ENCODE results near the gene CST7.

Gene CST7

DNA sequence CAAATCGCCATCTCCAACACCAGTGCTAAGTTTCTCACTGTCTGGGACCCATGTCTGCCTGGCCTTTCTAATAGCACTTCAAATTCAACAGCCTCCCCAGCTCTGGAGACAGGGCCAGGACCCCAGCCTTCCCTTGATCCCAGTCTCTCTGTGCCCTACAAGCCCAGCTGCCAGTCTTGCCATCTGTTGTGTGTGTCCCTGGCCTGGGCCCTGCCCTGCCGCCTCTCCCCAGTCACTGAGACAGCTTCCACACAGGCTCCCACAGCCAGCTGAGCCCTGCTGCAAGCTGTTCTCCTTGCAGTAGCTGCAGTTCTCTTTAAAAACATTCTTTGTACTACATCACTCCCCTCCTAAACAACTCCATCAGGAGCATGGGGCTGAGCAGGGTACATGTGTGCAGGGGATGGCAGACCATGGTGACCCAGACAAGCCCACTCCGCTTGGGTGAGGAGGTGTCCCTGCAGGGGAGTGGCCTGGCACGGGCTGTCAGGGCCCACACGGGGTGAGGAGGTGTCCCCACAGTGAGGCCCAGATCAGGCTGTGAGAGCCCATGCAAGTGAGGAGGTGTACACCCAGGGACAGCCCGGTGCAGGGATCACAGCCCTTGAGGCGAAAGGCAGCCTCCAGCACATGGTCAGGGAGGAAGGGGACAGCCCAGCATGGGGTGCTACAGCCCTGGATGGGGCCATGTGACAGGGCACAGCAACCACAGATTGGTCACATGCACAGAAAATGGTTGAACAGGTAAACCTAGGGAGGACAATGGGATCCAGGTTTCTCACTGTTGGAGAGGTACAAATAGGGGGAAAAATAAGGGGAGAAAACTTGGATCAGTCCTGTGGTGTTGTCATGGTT lies 16.2 kb downstream of the CST7 start:
- Mint-ChIP-seq H3K9me3 (no peaks in the 10 kb centered on the region), H3K36me3 (ENCODE audit: insufficient read depth) (peaks cover 85% of the 10 kb centered on the region), H3K27ac (ENCODE audit: low read depth) (peak overlapping the region; percentile 96), H3K27me3 (no peaks in the 10 kb centered on the region), H3K4me1 (peaks cover 76% of the 10 kb centered on the region), H3K4me3 (peak overlapping the region; percentile 74)
- ATAC-seq (replicated peaks; ENCODE audit: extremely low read depth, poor library complexity, severe bottlenecking): no peak
- DNase-seq (ENCODE audit: low spot score in 2 of 2): no peak

DNA sequence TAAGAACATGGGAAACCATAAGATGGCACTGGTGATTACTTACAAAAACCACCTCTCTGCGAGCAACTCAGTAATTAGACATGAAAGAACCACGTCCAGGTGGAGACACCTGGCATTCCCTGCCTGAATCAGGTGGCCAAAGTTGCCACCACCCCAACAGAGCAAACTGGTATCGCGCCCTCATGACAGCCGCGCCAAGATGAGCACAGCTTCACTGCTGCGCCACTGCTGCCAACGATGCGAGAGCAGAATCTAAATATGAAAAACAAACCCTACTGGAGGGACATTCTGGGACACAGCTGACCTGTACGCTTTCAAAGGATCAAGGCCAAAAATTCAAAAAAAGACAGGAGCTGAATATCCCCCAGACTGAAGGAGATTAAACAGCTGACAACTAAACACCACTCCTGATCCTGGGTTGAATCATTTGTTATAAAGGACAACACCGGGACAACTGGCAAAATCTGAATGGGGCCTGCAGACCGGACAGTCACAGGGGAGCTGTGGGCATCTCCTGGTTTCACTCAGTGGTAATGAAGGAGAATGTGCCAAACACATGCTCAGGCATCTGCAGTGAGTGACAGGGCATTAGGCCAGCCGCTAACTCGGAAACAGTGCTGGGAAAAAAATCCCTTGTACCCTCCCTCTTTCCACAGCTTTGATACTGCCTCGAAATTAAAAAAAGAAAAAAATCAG lies 17.4 kb downstream of the CST7 start:
- ATAC-seq (replicated peaks; ENCODE audit: extremely low read depth, poor library complexity, severe bottlenecking): no peak
- peaks cover 71% of the 10 kb centered on the region for H3K4me1 Mint-ChIP-seq

DNA sequence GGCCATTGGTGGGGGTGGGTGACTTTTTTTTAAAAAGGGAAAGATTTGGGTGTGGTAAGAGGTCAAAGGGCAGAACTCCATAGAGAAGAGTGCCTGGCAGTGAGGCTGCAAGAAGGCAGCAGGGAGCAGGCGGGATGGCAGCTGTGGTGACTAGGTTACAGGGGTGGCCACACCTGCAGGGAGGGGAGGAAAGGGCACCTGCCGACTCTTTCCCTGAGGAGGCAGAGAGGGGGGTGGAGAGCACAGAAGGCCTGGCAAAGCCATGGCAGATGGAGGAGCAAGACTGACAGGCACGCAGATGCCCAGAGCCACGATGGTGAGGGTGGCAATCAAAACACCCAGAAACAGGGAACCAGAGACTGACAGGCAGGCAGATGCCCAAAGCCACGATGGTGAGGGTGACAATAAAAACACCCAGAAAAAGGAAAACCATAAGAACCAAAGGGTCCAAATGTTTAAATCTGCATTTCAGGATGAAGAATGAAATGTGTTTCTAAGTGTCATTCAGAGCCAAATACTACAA lies 19.3 kb downstream of the CST7 start:
- H3K4me3 Mint-ChIP-seq: no peak overlapping the region
- peaks cover 55% of the 10 kb centered on the region for H3K4me1 Mint-ChIP-seq
- DNase-seq (ENCODE audit: low spot score in 2 of 2) (no peak), ATAC-seq (replicated peaks; ENCODE audit: extremely low read depth, poor library complexity, severe bottlenecking) (no peak)
- no peaks in the 10 kb centered on the region for H3K27me3 Mint-ChIP-seq
- peak overlapping the region; percentile 96 for H3K27ac Mint-ChIP-seq (ENCODE audit: low read depth)
- no peaks in the 10 kb centered on the region for H3K9me3 Mint-ChIP-seq
- H3K36me3 Mint-ChIP-seq (ENCODE audit: insufficient read depth): peaks cover 71% of the 10 kb centered on the region

More for the DNA sequence above, 17.4 kb downstream of the CST7 start:
- Mint-ChIP-seq H3K27me3 (no peaks in the 10 kb centered on the region), H3K9me3 (no peaks in the 10 kb centered on the region), H3K27ac (ENCODE audit: low read depth) (peak overlapping the region; percentile 96), H3K36me3 (ENCODE audit: insufficient read depth) (peaks cover 81% of the 10 kb centered on the region), H3K4me3 (peak overlapping the region; percentile 74)
- no peak for DNase-seq (ENCODE audit: low spot score in 2 of 2)

DNA sequence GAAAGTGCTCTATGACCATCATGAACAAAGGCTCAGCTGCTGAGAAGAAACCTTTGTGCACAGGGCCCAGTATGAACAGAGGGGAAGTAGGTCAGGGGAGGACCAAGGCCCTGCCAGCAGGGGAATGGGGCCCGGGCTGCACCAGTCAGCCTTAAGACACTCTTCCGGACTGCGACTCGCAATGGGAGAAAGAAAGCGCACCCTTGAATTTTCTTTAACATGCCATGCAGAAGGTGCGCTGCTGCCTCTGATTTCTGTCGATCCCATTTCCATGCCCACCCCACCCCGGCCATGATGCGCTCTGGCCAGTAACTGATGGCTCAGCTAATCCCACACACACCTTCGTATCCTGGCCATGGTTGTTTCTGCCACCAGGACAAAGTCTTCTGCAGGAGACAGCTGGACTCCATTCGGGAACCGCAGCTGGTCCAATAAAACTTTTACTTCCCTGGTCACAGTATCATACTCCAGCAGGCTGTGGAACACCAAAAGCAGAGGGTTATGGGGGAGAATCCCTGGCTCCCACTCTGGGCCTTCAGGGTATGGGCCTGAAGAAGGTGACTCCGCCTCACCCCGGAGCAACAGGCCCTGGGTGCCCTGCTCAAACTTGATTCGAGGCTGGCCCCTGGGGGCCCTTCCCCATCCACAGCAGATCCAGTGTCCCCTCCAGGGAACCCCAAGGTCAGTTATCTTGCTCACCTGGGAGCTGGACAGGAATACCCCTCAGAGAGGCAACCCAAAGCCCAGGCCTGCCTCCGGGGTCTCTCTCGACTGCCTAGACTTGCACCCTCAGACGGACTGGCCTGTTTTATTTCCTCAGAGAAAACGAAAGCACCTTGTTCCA lies 20.3 kb downstream of the CST7 start:
- DNase-seq (ENCODE audit: low spot score in 2 of 2) (no peak), ATAC-seq (replicated peaks; ENCODE audit: extremely low read depth, poor library complexity, severe bottlenecking) (no peak)
- H3K36me3 Mint-ChIP-seq (ENCODE audit: insufficient read depth): peaks cover 67% of the 10 kb centered on the region
- peaks cover 57% of the 10 kb centered on the region for H3K4me1 Mint-ChIP-seq
- no peaks in the 10 kb centered on the region for H3K9me3 Mint-ChIP-seq
- H3K27ac Mint-ChIP-seq (ENCODE audit: low read depth): peak overlapping the region; percentile 90
- H3K27me3 Mint-ChIP-seq: no peaks in the 10 kb centered on the region
- no peak overlapping the region for H3K4me3 Mint-ChIP-seq

DNA sequence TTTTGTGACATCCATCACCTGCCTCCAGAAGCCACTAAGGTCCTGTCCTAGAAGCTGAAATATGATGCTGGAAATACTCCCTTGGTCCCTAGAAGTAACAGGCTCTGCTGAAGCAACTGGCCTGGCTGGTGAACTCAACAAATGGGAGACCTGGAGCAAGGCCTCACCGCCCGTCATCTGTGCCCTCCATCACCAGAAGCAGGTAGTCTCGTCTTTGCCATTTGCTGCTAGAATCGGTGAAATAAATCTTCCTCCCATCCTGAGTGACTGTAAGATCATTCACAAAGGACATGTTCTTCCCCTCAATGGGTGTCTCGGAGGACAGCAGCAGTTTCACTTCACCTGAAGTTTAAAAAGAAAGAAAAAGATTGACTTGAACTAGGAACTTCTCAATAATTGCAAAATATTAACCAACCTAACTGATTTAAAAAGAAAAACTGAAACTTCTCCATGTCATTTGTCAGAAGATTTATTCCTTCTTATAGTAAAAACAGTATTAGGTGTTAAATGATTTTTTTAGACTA lies 21.0 kb downstream of the CST7 start:
- Mint-ChIP-seq H3K27me3 (no peaks in the 10 kb centered on the region), H3K9me3 (no peaks in the 10 kb centered on the region), H3K4me1 (peaks cover 51% of the 10 kb centered on the region), H3K27ac (ENCODE audit: low read depth) (peak overlapping the region; percentile 90), H3K36me3 (ENCODE audit: insufficient read depth) (peaks cover 62% of the 10 kb centered on the region), H3K4me3 (no peak overlapping the region)
- DNase-seq (ENCODE audit: low spot score in 2 of 2) (no peak), ATAC-seq (replicated peaks; ENCODE audit: extremely low read depth, poor library complexity, severe bottlenecking) (no peak)

DNA sequence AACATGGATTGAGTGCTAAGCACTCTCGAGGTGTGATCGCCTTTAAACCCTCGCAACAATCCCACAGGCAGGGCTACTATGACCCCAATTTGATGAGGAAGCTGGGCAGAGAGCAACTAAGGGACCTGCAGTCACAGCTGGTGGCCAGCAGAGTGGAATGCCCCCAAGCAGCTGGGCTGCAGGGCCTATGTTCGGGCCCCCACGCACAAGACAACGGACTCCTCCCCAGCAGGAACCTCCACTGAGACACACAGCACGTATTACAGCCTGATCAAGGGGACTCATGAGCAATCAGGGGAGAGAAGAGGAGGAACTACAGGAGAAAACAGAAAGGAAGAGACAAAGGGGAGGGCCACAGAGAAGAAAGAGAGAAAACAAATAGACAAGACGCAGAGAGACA lies 21.7 kb downstream of the CST7 start:
- H3K4me1 Mint-ChIP-seq: peaks cover 44% of the 10 kb centered on the region
- DNase-seq (ENCODE audit: low spot score in 2 of 2): no peak
- no peaks in the 10 kb centered on the region for H3K9me3 Mint-ChIP-seq
- H3K4me3 Mint-ChIP-seq: no peak overlapping the region
- H3K36me3 Mint-ChIP-seq (ENCODE audit: insufficient read depth): peaks cover 58% of the 10 kb centered on the region
- ATAC-seq (replicated peaks; ENCODE audit: extremely low read depth, poor library complexity, severe bottlenecking): no peak
- H3K27ac Mint-ChIP-seq (ENCODE audit: low read depth): peak overlapping the region; percentile 90
- no peaks in the 10 kb centered on the region for H3K27me3 Mint-ChIP-seq

DNA sequence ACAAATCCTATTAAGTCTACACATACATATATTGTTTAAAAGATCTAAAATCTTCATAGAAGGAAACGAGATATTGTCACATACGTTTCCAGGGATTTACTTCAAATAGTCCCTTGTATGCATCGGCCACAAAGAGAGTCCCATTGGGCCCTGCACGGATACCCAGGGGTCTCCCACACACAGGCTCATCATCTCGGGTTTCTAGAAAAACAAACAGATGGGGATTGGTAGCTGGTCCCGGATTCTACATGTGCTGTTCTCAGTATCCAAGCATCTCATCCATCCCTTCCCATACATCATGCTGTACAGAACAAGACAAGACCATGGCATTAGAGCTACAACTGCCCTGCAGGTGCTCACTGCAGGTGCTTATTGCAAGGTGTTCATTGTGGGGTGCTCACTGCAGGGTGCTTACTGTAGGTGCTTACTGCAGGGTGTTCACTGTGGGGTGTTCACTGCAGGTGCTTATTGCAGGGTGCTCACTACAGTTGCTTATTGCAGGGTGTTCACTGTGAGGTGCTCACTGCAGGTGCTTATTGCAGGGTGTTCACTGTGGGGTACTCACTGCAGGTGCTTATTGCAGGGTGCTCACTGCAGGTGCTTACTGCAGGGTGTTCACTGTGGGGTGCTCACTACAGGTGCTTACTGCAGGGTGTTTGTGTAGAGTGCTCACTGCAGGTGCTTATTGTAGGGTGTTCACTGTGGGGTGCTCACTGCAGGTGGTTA lies 22.5 kb downstream of the CST7 start:
- peaks cover 55% of the 10 kb centered on the region for H3K36me3 Mint-ChIP-seq (ENCODE audit: insufficient read depth)
- H3K27ac Mint-ChIP-seq (ENCODE audit: low read depth): peak overlapping the region; percentile 90
- no peaks in the 10 kb centered on the region for H3K9me3 Mint-ChIP-seq
- no peaks in the 10 kb centered on the region for H3K27me3 Mint-ChIP-seq
- no peak for ATAC-seq (replicated peaks; ENCODE audit: extremely low read depth, poor library complexity, severe bottlenecking)
- no peak overlapping the region for H3K4me3 Mint-ChIP-seq
- peaks cover 45% of the 10 kb centered on the region for H3K4me1 Mint-ChIP-seq
- no peak for DNase-seq (ENCODE audit: low spot score in 2 of 2)

DNA sequence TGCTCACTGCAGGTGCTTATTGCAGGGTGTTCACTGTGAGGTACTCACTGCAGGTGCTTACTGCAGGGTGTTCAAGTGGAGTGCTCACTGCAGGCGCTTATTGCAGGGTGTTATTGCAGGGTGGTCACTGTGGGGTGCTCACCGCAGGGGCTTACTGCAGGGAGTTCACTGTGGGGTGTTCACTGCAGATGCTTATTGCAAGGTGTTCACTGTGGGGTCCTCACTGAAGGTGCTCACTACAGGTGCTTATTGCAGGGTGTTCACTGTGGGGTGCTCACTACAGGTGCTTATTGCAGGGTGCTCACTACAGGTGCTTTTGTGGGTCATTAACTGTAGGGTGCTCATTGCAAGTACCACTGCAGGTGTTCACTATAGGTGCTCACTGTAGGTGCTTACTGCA lies 23.3 kb downstream of the CST7 start:
- H3K27ac Mint-ChIP-seq (ENCODE audit: low read depth): no peak overlapping the region
- DNase-seq (ENCODE audit: low spot score in 2 of 2): no peak
- peaks cover 49% of the 10 kb centered on the region for H3K4me1 Mint-ChIP-seq
- no peak overlapping the region for H3K4me3 Mint-ChIP-seq
- H3K27me3 Mint-ChIP-seq: no peaks in the 10 kb centered on the region
- H3K36me3 Mint-ChIP-seq (ENCODE audit: insufficient read depth): peaks cover 59% of the 10 kb centered on the region
- ATAC-seq (replicated peaks; ENCODE audit: extremely low read depth, poor library complexity, severe bottlenecking): no peak
- H3K9me3 Mint-ChIP-seq: no peaks in the 10 kb centered on the region

DNA sequence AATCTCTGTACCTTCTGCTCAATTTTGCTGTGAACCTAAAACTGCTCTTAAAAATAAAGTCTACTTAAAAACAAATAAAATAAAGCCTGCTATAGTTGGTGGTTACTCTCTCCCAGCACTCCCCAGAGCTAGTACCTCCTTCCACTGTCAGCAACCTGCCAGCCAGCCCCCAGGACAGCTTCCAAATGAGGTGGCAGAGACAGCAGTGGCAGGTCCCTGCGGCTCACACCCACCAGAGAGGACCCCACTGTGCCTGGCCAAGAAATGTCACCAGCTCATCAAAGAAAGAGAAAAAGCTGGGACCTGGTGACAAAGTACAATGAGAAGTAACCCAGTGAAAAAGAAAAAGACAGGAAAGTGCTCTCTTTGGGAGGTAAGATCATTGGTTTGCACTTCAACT lies 28.3 kb downstream of the CST7 start:
- Mint-ChIP-seq H3K27me3 (no peaks in the 10 kb centered on the region), H3K27ac (ENCODE audit: low read depth) (peak overlapping the region; percentile 78), H3K4me1 (peaks cover 64% of the 10 kb centered on the region), H3K36me3 (ENCODE audit: insufficient read depth) (peaks cover 59% of the 10 kb centered on the region), H3K9me3 (no peaks in the 10 kb centered on the region), H3K4me3 (no peak overlapping the region)
- no peak for DNase-seq (ENCODE audit: low spot score in 2 of 2)
- no peak for ATAC-seq (replicated peaks; ENCODE audit: extremely low read depth, poor library complexity, severe bottlenecking)

DNA sequence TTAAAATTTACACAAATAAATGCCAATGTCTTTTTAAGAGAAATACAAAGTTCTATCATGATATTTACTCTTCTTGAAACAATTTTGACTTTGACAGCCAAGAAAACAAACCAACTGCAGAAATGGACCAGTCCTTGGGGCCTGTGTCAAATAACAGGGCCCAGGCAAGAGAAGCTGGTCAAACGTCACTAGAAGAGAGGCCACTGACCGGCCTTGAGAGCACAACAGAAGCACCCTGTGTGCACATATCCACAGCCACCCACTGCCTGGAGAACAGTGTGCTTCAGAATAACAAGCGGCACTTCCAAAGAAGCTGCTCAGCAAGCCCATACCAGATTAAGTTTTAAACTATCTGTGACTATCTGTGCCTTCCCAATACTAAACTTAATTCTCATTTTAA lies 28.7 kb downstream of the CST7 start:
- peaks cover 63% of the 10 kb centered on the region for H3K36me3 Mint-ChIP-seq (ENCODE audit: insufficient read depth)
- H3K4me3 Mint-ChIP-seq: no peak overlapping the region
- no peaks in the 10 kb centered on the region for H3K27me3 Mint-ChIP-seq
- H3K4me1 Mint-ChIP-seq: peaks cover 69% of the 10 kb centered on the region
- ATAC-seq (replicated peaks; ENCODE audit: extremely low read depth, poor library complexity, severe bottlenecking) (no peak), DNase-seq (ENCODE audit: low spot score in 2 of 2) (no peak)
- H3K27ac Mint-ChIP-seq (ENCODE audit: low read depth): peak overlapping the region; percentile 78
- no peaks in the 10 kb centered on the region for H3K9me3 Mint-ChIP-seq

- no peak overlapping the region for H3K4me3 Mint-ChIP-seq
- peaks cover 65% of the 10 kb centered on the region for H3K36me3 Mint-ChIP-seq (ENCODE audit: insufficient read depth)
- H3K4me1 Mint-ChIP-seq: peaks cover 72% of the 10 kb centered on the region
- DNase-seq (ENCODE audit: low spot score in 2 of 2) (no peak), ATAC-seq (replicated peaks; ENCODE audit: extremely low read depth, poor library complexity, severe bottlenecking) (no peak)
- H3K9me3 Mint-ChIP-seq: no peaks in the 10 kb centered on the region
- peak overlapping the region; percentile 82 for H3K27ac Mint-ChIP-seq (ENCODE audit: low read depth)
- H3K27me3 Mint-ChIP-seq: no peaks in the 10 kb centered on the region
Measured at GRCh38 chr20:24978513-24978912, 29.4 kb downstream of the CST7 start.

Data from central memory CD8-positive, alpha-beta T cell (primary cell).